AG08395 (cell line): ENCODE measurements around the gene EIF4ENIF1.
A peak's percentile ranks its signal among the peaks of the same experiment; 100 is the strongest.
"Not testable (repeated sequence)": the region's sequence is repeated elsewhere in the genome, so short reads cannot be mapped to it uniquely, and the experiment has no call there.

Experiments used
- DNase-seq: peaks from one replicate; pipeline ENCODE4 v3.0.0; 2012; ENCODE audit warnings: mixed read lengths, low spot score

Gene EIF4ENIF1

DNA sequence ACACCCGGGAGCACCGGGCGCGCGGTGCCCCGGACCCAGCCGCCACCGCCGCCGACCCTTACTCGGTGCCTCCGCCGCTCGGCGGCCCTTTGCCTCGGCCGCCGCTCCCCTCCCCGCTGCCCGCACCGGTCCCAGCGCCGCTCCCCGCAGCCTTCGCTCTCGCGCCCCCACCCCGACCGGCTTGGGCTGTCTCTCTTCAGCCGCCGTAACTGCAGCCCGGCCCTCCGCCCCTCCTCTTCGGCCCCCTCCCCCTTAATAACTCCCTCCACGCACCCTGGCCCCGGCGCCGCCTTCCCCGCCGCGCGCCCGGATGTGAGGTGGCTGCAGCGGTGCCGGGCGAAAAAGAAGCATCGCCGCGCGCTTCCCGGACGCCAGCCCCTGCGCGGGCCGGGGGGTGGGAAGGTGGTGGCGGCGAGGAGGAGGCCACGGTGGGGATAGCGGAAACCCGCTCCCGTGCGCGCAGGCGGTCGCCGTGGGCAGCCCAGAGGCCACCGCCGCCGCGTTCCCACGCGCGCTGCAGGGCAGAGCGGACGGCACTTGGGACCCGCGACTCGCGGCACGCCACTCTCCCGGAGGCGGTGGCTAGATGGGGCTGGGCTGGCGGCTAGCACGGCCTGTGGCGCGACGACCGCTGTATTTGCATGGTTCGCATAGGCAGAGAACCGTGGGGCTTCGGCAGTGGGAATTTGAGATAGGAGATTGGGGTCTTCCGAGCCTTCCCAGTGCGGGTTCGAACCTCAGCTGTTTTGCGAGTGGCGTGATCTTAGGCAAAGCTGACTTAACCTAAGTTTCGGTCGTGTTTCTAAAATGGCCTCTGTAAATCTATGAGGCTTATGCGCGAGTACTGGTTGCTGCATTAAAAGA, at the start of gene EIF4ENIF1:
TSS of gene EIF4ENIF1 (minus strand) at position 211 of the 864 bp plus-strand sequence. CDS start 1,124 bp downstream, outside the sequence.
- peak; percentile 92 for DNase-seq

- DNase-seq: no peak
Observed at GRCh38 chr22:31538815-31539214, 49.2 kb upstream of the EIF4ENIF1 start.

GRCh38 chr22:31537019-31537535, 47.4 kb upstream of the EIF4ENIF1 start:
- DNase-seq: no peak

- DNase-seq: no peak
Observed at GRCh38 chr22:31533374-31533773, 43.7 kb upstream of the EIF4ENIF1 start.

- DNase-seq: peak; percentile 48
Observed at GRCh38 chr22:31532060-31532459, 42.4 kb upstream of the EIF4ENIF1 start.

DNA sequence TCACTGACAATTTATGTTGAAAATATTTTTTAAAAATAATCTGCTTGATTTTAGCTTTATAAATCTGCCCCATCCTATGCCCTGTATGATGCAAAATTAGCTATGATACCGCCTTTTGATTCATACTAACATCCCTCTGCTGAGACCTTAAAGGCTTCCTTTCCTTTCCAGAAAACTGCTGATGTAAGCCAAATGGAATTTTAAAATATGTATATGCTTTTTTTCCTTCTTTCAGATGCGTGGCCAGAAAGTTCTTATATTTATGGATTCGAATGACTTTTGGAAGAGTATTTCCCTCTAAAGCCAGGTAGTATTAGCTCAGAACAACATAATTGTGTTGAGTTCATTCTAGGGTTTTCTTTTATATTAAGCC, 41.2 kb upstream of the EIF4ENIF1 start:
- DNase-seq: no peak

GRCh38 chr22:31526270-31526669, 36.6 kb upstream of the EIF4ENIF1 start:
- DNase-seq: no peak

GRCh38 chr22:31524132-31524531, 34.5 kb upstream of the EIF4ENIF1 start:
- not testable (repeated sequence) for DNase-seq

DNA sequence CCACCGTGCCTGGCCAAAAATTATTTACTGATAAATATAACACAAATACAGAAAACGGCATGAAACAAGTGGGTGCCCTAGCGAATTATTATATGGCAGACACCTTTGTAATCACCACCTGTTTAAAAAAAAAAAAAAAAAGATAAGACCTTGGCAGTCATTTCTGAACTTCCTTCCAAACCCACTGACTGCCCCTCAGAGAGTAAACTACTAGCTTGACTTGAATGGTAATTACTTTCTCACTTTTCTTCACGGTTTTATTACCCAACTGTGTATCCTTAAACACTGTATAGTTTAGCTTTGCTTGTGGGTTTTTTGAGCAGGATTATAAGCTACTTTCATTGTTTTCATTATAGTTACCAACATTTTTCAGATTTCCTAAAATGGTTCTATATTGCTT, 30.4 kb upstream of the EIF4ENIF1 start:
- DNase-seq: no peak

- DNase-seq: no peak
Observed at GRCh38 chr22:31509061-31509762, 19.6 kb upstream of the EIF4ENIF1 start.

- no peak for DNase-seq
Observed at GRCh38 chr22:31508536-31508935, 18.9 kb upstream of the EIF4ENIF1 start.

GRCh38 chr22:31507517-31507916, 17.9 kb upstream of the EIF4ENIF1 start:
- not testable (repeated sequence) for DNase-seq

DNA sequence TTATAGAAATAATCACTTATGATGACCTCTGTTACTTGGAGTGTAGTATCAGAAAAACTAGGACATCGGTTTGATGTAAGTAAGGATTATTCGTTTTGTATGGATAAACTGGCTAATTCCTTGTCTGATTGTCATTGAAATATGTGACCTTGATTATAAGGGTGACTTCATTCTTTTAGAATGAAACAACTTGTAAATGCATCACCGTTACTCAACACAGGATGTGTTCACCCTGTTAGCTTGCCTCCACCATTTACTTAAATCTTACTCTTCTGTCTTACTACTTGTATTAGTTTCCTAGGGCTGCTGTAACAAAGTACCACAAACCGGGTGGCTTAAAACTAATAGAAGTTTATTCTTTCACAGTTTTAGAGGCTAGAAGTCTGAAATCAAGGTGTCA, 14.6 kb upstream of the EIF4ENIF1 start:
- peak; percentile 45 for DNase-seq

DNA sequence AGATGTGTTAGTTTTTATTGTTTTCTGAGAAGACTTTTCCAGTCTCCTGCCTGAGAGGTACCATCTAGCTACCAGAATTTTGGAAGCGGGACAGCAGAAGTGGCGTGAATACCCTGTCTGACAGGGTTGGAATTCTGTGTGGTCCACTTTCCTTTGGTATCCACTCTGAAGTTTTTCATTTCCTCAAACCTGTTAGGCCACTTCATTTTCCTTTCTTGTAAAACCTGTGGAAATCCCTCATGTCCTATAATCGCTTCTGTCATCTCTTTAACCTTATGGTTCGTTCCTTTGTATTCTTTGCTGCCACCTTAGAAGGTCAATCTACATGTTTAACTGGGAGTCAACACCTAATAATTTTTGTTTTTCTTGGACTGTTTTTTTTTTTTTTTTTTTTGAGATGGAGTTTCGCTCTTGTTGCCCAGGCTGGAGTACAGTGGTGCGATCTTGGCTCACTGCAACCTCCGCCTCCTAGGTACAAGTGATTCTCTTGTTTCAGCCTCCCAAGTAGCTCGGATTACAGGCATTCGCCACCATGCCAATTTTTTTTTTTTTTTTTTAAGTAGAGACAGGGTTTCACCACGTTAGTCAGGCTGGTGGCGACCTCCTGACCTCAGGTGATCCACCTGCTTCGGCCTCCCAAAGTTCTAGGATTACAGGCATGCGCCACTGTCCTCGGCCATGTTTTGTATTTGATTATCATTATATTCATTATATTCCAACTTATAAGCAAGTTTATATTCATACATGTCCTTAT, 13.7 kb upstream of the EIF4ENIF1 start:
- no peak for DNase-seq

GRCh38 chr22:31501738-31502137, 12.1 kb upstream of the EIF4ENIF1 start:
- no peak for DNase-seq

GRCh38 chr22:31497148-31497938, 7.7 kb upstream of the EIF4ENIF1 start:
- DNase-seq: no peak

DNA sequence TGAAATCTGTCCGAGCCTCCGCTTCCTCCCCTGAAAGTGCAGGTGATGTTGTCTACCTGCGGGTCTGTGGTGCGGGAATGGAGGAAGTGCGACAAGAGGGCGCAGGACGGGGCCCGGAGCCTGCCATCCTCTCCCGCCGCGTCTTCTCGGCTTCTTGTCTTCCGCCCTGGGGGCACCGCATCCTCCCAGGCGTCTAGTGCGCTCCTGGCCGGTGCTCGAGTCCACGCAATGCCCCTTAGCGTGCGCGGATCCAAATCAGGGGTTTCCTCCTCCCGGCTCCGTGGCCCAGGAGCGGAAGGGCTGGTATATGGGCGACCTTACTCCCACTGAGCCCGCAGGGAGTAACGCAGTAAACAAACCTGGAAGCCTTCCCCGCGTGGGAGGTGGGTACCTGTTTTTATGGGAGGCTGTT, 7.1 kb upstream of the EIF4ENIF1 start:
- DNase-seq: peak; percentile 6

- peak; percentile 98 for DNase-seq
Observed at GRCh38 chr22:31496007-31496734, 6.5 kb upstream of the EIF4ENIF1 start, which contains the start of gene SFI1. SFI1 (plus strand) TSS chr22:31496536; CDS start chr22:31508285, 11,749 bp downstream.

GRCh38 chr22:31495343-31495742, 5.7 kb upstream of the EIF4ENIF1 start:
- DNase-seq: no peak

GRCh38 chr22:31493355-31493754, 3.7 kb upstream of the EIF4ENIF1 start:
- DNase-seq: not testable (repeated sequence)

DNA sequence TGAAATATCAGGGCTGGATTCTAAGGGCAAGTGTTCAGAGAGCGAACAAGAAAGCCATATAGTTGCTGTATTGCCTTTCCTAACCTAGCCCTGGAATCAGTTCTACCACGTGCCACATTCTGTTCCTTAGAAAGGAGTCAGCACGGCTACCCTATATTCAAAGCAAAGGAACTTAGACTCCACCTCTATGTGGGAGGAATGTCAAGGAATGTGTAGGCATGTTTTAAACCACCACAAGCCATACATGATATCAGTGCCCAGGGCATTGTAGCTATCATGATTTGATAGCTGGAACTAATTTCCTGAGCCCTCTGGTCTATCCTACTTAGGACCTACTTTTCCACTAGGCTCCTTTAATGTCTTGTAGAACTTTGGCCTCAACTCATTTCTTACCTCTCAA, 2.5 kb upstream of the EIF4ENIF1 start:
- no peak for DNase-seq
